SK-N-MC (cell line): ENCODE data around the gene CBY1.

Source experiments
- EZH2 ChIP-seq: fragments of 200-600 bp; sonication (generic); IDR thresholded peaks from one replicate; pipeline ENCODE4 v1.6.1; 2017; ENCODE audit warnings: antibody characterized with exemption
- POLR2AphosphoS5 ChIP-seq: IDR thresholded peaks from 2 replicates; pipeline ENCODE4 v1.6.1; 2012; ENCODE audit warnings: mild to moderate bottlenecking, low read depth, low read length, borderline replicate concordance

GRCh38 chr22:38699143-38699542 is 42.7 kb downstream of the CBY1 start:
- TF ChIP-seq POLR2AphosphoS5 (no peak), EZH2 (no peak)
